Measurements from ENCODE around the gene CPT1C. TPM values are rescaled to one million over a fixed set of nuclear protein-coding genes. Genes with fewer than 3 reads are reported as not detected.

The CPT1C gene
- total RNA-seq, 1 donor, result 39.4 TPM

- TF ChIP-seq CTCF (IDR thresholded peaks at IDR 0.05; ENCODE audit: insufficient read depth, low read length), result no peak
- DNase-seq (ENCODE audit: low read depth), result no peak
- no peak overlapping the region for H3K4me3 ChIP-seq (ENCODE audit: low read depth, low read length)
Observed at GRCh38 chr19:49739933-49740332, 49.0 kb downstream of the CPT1C start.

- no peak for DNase-seq (ENCODE audit: low read depth)
- no peak for TF ChIP-seq CTCF (IDR thresholded peaks at IDR 0.05; ENCODE audit: insufficient read depth, low read length)
Observed at GRCh38 chr19:49741210-49741844, 50.4 kb downstream of the CPT1C start.

DNA sequence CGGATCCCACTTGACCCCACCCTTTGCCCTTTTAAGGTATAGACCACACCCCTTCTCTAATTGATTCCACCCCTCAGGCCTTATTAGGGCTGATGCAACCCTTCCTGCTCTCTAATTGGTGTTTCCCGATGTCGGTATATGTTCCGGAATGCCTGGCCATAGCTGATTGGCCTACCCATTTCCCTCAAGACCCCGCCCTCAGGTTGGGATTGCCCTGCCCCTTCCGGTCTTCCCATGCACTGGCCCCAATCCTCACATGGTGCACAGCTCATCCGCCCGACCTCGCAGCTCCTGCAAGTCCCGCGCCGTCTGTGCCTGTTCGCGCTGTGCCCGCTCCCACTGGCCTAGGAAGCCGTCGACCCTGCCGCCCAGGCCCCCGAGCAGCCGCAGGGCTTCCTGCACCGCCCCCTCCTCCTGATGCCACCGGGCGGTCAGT, 54.0 kb downstream of the CPT1C start:
- no peak for DNase-seq (ENCODE audit: low read depth)
- TF ChIP-seq CTCF (IDR thresholded peaks at IDR 0.05; ENCODE audit: insufficient read depth, low read length), result no peak
- no peak overlapping the region for H3K4me3 ChIP-seq (ENCODE audit: low read depth, low read length)

More at GRCh38 chr19:49741210-49741844, 50.4 kb downstream of the CPT1C start:
- no peak overlapping the region for H3K4me3 ChIP-seq (ENCODE audit: low read depth, low read length)

DNA sequence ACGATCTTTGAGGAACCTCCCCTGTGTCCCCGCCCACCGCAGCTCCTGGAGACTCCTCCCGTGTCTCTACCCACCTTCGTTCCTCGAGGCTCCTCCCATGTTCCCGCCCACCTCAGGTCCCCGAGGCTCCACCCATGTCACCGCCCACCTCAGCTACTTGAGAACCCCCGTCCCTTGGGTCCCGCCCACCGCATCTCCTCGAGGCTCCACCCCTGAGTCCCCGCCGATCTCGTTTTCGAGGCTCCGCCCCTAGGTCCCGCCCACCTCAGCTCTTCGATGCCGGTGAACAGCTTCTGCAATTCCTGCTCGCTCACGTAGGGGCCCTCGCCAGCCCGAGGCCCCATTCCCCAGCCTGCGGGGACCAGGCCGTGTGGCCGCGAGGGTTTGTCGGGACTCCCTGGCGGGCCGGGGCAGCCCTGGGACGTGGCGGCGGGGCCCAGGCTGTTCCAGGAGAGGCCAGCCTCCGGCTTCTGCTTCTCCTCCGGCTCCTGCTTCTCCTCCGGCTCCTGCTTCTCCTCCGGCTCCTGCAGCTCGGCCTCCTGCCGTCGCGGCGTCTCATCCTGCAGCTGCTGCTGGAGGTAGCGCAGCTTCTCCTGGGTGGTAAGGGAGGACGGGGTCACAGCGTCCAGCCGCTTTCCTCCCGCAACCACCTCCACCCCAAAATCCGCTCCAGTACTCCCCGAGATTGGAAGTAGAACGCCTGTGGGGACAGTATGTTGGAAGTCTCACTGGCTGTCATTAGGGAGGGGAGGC, 55.5 kb downstream of the CPT1C start:
- no peak overlapping the region for H3K4me3 ChIP-seq (ENCODE audit: low read depth, low read length)
- DNase-seq (ENCODE audit: low read depth), result no peak
- no peak for TF ChIP-seq CTCF (IDR thresholded peaks at IDR 0.05; ENCODE audit: insufficient read depth, low read length)

DNA sequence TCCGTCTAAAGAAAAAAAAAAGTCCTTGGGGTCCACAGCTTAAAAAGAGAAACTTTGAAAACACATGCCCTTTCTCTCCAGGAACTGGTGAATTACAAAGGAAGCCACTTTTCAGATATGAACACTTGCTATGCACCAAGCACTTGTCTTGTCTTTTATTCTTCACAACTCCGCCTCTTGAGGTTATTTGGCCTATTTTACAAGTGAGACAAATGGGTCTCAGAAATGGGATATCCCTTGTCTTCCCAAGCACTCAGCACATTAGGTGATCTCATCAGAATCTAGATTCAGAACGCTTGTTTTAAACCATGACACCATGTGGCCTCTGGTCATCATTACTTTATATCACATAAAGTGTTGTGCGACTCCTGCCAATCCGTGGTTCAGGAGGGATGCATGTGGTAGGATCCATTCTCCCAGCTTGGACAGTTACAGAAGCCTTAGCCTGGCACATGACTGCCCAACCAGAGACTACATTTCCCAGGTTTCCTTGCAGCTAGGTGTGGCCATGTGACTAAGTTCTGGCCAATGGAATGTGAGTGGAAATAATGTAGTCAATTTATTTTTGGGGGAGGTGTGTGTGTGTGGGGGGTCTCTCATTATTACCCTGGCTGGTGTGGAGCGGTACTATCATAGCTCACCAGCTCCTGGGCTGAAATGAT, 58.3 kb downstream of the CPT1C start:
- DNase-seq (ENCODE audit: low read depth), result no peak
- no peak overlapping the region for H3K4me3 ChIP-seq (ENCODE audit: low read depth, low read length)
- no peak for TF ChIP-seq CTCF (IDR thresholded peaks at IDR 0.05; ENCODE audit: insufficient read depth, low read length)

DNA sequence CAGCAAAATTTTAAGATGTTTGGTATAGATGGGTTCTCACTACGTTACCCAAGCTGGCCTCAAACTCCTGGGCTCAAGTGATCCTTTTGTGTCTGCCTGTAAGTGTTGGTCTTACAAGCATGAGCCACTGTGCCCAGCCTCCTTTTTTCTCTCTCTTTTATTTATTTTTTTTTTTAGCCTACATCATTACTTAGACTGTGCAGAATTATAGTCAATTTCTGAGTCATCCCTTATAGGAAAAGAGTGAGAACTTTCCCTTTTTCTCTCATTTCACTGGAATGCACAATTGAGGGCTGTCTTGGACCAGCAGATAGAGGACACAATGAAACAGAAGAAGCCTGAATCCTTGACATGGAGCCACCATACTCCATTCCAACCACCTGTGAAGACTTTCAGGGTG, 58.9 kb downstream of the CPT1C start:
- TF ChIP-seq CTCF (IDR thresholded peaks at IDR 0.05; ENCODE audit: insufficient read depth, low read length), result no peak
- DNase-seq (ENCODE audit: low read depth), result no peak
- no peak overlapping the region for H3K4me3 ChIP-seq (ENCODE audit: low read depth, low read length)
